ENCODE data around the gene RGS16.
"Not testable (repeated sequence)": the region's sequence is repeated elsewhere in the genome, so short reads cannot be mapped to it uniquely, and the experiment has no call there.

Gene RGS16, protein sequence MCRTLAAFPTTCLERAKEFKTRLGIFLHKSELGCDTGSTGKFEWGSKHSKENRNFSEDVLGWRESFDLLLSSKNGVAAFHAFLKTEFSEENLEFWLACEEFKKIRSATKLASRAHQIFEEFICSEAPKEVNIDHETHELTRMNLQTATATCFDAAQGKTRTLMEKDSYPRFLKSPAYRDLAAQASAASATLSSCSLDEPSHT

DNA sequence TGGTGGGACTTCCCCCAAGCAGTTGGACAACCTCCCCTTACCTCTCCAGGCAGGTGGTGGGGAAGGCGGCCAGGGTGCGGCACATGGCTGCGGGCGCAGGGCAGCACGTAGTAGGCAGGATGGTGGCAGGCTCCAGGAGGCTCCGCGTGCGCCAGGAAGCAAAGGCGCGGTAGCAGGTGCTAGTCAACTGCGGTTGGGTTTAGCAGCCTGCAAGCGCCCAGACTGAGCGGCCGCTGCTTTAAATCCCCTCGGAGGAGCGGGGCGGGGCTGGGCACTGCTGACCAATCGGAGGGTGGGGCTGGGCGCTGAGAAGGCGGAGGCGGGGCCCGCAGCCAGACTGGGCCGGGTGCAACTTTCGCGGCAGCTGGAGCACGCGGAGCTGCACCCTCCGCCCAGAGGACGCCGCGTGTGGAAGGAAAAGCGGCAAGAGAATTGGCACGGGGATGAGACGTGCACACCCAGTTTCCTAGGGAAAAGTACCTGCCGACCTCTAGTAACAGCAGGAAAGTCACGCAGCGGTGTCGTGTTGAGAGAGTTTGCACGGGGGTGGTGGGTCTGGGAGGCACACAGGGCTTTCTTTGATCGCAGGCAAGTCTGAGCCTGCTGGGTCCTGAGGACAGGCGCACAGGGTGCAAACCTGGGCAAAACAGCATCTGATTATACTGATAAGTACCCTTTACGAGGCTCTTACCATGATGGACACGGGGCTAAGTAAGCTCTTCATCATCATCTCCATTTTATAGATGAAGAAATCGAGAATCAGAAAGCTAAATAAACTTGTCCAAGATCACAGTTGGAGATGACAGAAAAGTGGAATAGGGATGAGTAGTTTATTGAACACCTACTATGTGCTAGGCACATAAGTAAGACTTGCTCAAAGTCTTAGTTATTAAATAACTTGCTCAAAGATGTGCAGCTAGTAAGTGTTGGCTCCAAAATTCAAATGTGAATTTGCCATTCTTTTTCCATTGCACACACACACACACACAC, at the start of gene RGS16:
Gene RGS16, minus strand, starts transcription at position 215 of the 990 bp plus-strand sequence. Its CDS starts 130 bp downstream, at position 85.
- DNase-seq (ENCODE audit: low spot score), result peak; percentile 93

DNA sequence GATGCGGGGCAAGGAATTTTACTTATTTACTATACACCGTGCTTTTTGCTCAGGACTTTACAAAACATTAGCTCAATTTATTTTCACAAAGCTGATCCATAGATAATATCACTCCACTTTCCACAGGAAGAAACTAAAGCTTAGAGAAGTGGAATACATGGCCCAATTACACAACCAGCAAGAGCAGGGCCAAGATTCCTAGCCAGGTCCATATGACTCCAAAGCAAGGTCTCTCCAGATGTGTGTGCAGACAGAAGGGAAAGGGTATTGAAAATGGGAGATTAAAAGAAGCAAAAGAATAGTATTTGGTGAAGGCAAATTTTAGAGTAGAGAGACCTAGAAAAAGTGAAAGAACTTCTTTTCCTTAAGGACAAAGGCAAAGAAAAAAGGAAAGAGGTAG, 49.8 kb upstream of the RGS16 start:
- DNase-seq (ENCODE audit: low spot score), result no peak

DNA sequence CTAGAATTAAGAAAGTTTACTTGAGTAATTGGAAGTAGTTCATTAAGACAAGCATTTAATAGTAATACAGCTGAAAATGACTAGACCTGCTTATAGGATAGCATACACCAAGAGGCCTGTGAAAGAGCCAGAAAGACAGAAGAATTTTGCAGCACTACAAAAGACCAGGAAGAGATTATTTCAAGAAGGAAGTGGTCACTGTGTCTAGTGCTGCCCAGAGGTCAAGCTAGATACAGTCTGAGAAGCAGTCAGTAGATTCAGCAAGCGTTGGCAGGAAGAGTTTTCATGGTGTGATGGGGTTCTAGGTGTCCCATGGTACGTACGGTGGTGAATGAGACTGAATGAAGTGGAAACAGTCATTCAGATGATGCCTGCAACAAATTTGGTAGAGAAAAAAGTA, 48.7 kb upstream of the RGS16 start:
- DNase-seq (ENCODE audit: low spot score), result no peak

DNA sequence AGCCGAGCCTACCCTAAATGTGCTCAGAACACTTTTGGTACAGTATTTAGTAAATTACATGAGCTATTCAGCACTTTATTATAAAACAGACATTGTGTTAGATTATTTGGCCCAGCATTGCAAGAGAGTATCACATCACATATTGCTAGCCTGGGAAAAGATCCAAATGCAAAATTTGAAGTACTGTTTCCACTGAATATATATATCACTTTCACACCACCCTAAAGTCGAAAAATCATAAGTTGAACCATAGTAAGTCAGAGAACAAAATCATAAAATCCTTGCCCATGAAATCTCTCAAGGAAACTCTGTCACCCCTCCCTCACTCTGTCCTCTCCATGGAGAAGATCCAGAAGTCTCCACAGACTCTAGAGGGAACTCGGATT, 47.1 kb upstream of the RGS16 start:
- no peak for DNase-seq (ENCODE audit: low spot score)

DNA sequence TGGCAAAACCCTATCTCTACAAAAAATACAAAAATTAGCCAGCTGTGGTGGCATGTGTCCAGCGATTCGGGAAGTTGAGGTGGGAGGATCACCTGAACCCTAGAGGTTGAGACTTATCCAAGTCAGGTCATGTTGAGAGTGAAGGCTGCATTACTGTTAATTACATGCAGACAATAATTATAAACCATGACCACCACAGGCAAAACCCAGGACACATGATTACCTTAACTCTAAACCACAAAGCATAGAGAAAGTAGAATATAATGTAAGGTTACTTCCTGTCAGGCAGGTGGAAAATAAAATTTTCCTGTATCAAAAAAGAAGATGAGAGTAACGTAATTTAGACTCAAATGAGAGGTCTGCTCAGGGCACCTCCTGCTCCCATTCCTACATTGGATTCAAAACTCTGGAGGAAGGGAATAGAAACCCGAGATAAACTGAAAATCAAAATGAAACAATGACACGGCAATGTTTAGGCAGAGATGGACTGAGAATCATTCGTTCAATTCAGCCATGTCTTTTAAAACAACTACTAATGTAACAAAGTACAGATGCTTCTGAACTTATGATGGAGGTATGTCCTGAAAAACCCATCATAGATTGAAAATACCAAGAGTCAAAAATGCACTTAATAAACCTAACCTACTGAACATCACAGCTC, 46.6 kb upstream of the RGS16 start:
- no peak for DNase-seq (ENCODE audit: low spot score)

DNA sequence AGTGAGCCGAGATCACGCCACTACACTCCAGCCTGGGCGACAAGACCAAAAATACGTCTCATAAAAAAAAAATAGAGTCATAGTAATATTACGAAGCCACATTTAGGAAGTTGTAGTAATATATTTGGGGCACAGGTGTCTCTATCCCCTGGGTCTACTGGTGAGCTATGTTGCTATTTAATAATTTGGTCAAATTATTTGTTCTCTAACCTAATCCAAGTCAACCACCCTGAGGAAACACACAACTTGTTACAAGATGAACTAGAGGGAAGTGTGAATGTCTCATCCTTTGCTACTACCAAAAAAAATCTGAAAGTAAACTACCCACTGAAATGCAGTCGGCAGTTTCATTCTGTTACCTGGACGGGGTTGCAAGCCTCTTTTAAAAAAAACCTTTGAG, 44.9 kb upstream of the RGS16 start:
- no peak for DNase-seq (ENCODE audit: low spot score)

DNA sequence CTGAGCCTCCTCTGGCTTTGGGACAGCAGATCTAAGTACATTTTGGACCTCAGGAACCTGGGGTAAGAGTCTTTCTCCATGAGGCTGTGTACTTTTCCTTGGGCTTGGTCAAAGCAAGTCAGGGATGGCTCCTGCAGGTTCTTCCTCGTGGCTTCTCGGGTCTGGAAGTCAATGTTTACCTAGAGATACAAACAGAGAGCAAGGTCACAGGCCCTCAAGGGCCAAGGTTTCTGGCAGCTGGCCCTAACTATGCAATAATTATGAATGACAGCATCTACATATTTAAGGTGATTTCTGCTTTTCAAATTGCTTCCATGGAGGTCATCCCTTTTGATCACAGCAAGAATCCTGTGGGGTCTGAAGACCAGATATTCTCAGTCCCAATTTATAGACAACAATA, 42.5 kb upstream of the RGS16 start:
- DNase-seq (ENCODE audit: low spot score), result no peak

DNA sequence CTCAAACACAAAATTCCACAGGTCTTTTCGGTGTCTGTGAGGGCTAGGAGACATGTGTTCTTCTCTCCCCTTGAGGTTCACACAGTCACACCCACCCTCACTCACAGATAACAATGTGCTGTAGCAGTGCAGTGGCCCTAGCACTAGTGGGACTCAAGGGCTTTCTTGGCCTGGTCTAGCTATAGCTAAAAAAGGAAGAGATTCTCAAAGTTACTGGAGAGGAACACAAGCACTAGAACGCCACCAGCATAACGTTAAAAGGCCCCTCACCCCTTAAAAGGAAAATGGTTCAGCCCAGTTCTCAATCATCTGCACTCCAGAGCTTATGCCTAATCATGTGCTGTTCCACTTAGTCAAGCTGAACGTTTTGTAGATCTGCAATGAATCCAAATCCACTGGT, 40.7 kb upstream of the RGS16 start:
- DNase-seq (ENCODE audit: low spot score), result no peak

DNA sequence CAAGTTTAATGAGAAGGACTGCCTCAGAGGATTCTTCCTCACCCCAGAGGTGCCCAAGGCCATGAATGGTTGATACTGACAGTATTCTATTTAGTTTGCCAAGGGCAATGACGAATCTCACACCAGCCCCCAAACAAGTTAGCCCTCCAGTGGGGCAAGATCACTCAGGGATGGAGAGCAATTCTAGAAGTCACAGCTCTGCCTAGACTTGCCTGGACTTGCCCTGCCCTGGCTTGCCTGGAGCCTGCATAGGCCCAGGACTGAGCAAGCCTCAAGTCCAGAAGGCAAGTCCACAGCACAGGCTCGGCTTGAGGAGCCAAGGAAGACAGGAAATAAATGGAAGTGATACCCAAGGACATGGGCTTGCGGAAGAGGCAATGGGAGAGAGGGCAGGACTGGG, 39.5 kb upstream of the RGS16 start:
- DNase-seq (ENCODE audit: low spot score), result no peak

DNA sequence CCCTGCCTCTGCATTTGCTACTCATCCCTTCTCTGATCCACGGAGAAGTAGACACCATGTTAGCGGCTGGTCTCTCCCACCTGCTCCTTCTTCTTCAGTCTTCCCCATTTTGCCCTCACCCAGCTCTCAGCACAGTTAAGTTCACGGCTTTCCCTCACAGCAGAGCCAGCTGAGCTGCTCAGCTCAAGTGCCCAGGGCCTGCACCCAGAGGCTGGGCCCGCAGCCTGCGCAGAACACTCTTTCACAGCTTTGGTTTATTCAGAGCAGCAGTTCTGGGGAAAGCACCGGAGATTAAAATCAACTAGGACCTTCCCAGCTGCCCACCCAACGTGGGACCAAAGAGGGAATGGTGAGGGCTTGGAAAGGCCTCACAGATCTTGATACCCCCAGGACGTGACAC, 38.3 kb upstream of the RGS16 start:
- no peak for DNase-seq (ENCODE audit: low spot score)

DNA sequence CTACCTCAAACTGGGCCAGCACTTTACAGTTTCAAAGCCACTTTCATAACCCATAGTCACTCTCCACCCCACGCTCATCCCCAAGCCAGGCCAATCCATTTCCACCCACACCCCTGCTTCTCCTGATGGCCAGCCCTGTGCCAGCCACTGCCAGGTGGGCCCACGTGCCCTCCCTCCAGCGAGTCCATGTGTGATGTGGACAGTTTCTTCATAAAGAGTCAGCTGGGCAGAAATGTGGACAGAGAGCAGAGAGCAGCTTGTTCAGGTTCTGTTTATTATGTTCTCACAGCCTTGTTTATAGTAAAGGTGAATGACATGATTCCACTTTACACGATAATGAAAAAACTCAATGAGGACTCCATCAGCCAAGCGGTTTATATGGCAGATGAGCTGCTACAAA, 37.4 kb upstream of the RGS16 start:
- no peak for DNase-seq (ENCODE audit: low spot score)

DNA sequence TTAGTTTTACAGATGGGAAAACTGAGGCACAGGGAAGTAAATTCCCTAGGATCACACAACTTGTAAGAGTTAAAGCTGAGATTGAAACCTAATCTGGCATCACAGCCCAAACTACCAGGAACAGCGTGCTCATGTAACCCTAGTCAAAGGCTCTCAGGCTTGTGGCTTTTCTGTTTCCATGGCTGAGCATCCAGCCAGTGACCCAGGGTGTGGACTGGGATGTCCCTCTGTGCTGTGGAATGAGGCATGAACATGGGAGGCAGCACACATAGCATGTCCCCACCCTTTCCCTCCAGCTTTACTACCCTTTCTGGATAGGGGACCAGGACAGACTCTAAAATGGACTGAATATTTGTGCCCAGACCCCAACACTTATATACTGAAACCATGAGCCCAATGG, 35.1 kb upstream of the RGS16 start:
- DNase-seq (ENCODE audit: low spot score), result no peak

DNA sequence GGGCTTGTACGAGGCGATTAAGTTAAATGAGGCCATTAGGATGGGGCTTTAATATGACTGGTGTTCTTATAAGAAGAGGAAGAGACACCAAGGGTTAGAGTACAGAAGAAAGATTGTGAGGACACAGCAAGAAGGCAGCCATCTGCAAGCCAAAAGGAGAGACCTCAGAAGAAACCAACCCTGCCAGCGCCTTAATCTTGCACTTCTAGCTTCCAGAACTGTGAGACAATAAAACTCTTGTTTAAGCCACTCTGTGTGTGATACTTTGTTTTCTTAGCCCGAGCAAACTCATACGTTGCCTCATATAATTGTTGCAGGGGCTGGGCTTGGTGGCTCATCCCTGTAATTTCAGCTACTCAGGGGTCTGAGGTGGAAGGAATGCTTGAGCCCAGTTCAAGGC, 33.6 kb upstream of the RGS16 start:
- DNase-seq (ENCODE audit: low spot score), result no peak

DNA sequence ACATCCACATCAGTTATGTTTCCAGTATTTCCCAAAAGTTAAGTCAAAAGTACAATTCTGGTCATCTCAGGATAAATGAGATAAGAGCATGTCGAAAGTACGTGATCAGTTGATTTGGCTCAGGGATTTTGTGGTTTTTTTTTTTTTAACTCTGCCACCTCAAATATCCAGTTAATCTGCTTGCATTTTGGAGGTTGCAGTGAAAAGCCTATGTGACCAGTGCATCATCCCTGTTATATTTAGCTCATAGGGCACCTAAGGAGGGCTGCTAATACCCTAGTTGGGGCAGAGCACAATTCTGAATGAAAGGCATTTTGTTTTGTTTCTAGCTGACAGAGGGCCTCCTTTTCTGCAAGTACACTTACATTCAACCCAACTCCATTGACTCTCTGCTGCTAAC, 31.7 kb upstream of the RGS16 start:
- DNase-seq (ENCODE audit: low spot score), result no peak

DNA sequence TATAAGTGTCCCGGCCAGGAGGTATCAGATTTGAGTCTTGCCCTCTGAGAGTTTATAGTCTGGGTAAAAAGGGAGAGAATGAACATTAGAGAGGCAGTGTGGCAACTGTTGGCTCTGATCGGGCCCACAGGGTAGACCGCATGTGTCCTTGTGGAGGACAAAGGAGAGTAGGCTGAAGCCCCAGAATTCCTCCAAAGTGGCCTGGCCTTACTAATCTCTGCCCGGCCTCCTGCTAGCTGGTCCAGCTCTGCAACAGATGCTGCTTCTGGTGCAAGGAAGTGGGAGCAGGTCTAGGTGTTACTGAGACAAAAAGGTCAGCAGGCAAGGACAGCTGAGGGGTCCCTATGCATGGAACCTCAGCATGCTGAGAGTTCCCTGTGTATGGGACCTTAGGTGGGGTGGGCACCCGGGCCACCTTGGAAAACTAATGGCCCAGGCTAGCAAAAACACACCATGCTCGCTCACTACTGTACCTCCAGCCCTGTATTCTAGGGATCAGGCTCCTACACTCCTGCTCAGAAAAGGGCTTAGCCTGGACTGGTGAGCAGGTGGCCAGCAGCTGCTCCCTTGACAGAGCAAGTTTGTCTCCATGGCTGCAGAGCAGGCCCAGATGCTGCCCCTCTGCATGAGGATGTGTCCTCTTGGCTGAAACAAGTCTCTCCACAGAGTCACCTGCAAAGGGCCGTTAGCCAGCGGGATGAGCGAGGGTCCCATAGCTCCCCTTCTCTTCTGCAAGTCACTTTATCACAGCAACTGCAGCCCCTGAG, 30.3 kb upstream of the RGS16 start:
- DNase-seq (ENCODE audit: low spot score), result no peak

DNA sequence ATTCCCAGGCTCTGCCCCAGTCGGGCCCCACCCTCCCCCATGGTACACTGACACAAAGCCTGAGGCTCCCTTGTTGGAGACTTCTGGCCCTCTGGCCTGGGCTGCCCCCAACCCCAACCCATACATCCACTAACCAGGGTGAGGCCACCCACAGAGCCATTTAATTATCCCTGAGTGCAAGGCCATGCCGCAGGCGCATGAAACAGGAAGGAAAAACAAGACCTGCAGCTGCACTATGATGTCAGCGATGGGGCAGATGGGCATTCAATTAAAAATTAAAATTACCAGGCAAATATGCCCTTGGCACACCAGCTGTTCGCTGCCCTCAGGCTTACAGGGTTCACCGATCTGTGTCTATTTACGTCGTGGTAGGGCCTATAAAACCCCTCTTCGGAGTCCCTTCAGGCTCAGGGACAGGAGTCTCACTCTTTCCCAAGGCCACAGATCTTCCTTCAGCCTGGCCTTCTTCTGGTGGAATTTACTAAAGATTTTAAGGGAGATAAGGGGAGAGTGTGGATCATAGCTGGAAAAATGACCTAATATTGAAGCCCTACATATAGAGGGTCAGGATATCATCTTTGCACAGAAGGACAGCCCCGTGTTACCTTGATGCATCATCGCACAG, 29.6 kb upstream of the RGS16 start:
- DNase-seq (ENCODE audit: low spot score), result no peak

DNA sequence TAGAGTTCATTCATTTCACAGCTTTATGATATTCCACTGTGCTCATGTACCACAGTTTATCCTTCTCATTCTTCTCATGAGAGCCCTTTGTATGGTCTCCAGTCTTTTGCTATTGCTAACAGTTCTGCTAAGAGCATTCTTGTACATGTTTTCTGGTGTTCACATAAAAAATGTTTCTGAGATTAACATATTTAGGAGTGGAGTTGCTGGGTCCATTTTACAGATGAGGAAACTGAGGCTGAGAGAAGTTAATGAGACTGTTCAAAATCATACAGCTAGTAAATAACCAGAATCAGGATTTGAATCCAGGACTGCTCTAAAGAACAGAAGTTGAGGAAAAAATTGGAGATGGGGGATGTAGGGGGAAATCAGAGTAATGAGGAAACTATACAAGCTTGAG, 28.8 kb upstream of the RGS16 start:
- no peak for DNase-seq (ENCODE audit: low spot score)

DNA sequence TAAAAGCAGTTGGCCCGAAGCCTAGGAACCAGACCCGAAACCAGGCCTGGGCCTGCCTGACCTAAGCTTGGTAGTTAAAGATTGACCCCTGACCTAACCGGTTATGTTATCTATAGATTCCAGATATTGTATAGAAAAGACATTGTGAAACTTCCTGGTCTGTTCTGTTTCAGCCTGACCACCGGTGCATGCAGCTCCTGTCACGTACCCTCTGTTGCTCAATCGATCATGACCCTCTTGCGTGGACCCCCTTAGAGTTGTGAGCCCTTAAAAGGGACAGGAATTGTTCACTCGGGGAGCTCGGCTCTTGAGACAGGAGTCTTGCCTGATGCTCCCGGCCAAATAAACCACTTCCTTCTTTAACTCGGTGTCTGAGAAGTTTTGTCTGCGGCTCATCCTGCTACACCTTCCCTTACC, 28.3 kb upstream of the RGS16 start:
- DNase-seq (ENCODE audit: low spot score), result not testable (repeated sequence)

DNA sequence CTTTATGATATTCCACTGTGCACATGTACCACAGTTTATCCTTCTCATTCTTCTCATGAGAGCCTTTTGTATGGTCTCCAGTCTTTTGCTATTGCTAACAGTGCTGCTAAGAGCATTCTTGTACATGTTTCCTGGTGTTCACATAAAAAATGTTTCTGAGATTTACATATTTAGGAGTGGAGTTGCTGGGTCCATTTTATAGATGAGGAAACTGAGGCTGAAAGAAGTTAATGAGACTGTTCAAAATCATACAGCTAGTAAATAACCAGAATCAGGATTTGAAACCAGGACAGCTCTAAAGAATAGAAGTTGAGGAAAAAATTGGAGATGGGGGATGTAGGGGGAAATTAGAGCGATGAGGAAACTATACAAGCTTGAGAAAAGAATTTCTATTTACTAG, 27.8 kb upstream of the RGS16 start:
- DNase-seq (ENCODE audit: low spot score), result no peak

DNA sequence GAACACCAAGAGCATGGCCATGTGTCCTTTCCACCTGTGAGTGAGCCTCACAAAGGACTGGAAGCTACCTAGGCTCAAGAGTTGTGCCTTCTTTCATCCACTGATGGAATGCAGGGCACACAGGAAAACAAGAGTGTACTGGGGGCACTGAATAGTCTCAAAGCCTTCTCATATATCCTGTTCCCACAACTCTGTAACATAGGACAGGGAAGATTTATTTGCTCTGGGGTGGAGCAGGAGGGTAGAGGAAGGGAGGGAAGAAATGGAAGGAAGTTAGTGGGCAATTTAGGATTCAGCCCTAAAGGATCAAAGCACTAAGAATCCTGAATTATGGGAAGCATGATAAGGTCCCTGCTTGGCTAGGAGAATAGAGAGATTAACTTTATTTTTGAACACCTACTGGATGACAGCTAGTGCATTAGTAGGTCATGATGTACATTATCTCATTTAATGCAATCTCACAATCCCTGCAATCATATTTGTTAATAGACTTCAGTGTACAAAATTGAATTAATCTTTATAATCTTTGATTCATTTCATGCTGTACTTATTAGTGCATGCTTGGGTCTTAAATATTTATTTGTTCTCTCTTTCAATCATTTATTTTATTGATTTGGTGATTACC, 27.0 kb upstream of the RGS16 start:
- no peak for DNase-seq (ENCODE audit: low spot score)

DNA sequence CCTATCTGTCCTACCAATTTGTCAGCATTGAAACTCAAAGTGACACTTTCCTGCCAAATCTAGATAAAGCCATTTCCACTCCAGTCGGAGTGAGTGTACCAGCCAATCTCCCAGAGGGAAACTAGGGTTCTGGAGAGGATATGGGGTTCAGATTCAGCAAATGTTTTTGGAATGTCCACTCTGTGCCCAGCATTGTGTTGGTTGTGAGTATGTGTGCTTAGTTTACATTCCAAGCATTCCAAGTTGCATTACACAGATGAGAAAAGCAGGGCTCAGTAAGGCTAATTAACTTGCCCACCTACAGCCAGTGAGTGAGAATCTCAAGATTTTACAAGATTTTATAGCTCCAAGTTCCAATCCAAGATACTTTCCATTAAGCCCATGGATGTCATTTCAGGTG, 26.4 kb upstream of the RGS16 start:
- DNase-seq (ENCODE audit: low spot score), result no peak

All from LoVo (cell line).